ENCODE measurements around the gene HOXD9. TPM values are rescaled to one million over a fixed set of nuclear protein-coding genes. Genes with fewer than 3 reads are reported as not detected.
A peak's percentile ranks its signal among the peaks of the same experiment; 100 is the strongest.

HOXD9 gene
- total RNA-seq, 1 experiment from 2014 or later: not detected

DNA sequence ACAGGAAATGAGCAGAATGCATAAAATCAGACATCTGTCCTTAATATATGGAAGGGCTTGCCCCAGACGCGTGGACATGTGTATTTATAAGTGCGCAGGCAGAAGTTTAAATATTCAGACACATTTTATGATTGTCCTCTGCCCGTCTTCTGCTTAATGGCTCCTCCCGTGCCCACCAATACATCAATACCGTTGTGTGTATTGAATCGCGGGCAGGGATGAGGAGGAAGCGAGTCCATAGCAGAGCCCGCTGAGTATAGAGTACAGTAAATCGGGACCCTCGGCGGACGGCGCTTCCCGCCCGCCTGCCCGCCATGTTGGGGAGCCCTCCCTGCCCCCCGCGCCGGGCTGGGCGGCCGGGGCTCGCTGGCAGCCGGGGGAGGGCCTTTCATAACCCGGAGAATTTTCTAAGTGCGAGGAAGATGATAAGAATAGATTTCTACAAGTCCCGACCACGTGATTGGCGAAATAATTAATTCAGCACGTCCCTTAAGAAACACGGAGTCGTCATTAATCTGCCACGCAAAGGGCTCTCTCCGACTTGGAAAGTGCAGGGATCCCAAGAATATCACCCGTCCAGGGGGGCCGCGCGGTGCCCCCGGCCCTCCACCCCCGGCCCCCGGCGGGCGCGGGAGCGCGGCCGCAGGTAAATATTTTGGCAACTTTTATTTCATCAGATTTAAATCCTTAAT lies 34.4 kb downstream of the HOXD9 start, which contains the start of gene HOXD3:
Gene HOXD3 (plus strand): TSS at position 501 of the 692 bp plus-strand sequence. CDS start 11,808 bp downstream, outside the sequence.
- Mint-ChIP-seq H3K4me1 (ENCODE audit: low read depth, unreplicated experiment) (no peaks in the 10 kb centered on the region), H3K27me3 (ENCODE audit: insufficient read depth, unreplicated experiment) (peaks cover 18% of the 10 kb centered on the region), H3K4me3 (ENCODE audit: unreplicated experiment) (peak within 1 kb of the TSS; percentile 70), H3K36me3 (ENCODE audit: insufficient read depth, unreplicated experiment) (no peaks in the 10 kb centered on the region), H3K27ac (ENCODE audit: unreplicated experiment) (no peak within 1 kb of the TSS), H3K9me3 (ENCODE audit: unreplicated experiment) (no peaks in the 10 kb centered on the region)
- Histone ChIP-seq H3K27me3 (replicated peaks; ENCODE audit: control insufficient read depth, insufficient read depth, low read length) (no peaks in the 10 kb centered on the region; the same call in 1 of the 2 replicates), H3K4me3 (ENCODE audit: low read depth, low read length) (peak within 1 kb of the TSS; percentile 42), H3K36me3 (ENCODE audit: control insufficient read depth, insufficient read depth, low read length) (no peaks in the 10 kb centered on the region), H3K4me1 (no peaks in the 10 kb centered on the region), H3K9me3 (no peaks in the 10 kb centered on the region)
- ChIA-PET CTCF (interaction anchor here (0.6 kb wide), 1 partner anchor 112 kb away, joined by 3 read pairs; the partner anchor contains the start of gene MTX2), POLR2A (no interaction called here)
- TF ChIP-seq, protein P1, sequence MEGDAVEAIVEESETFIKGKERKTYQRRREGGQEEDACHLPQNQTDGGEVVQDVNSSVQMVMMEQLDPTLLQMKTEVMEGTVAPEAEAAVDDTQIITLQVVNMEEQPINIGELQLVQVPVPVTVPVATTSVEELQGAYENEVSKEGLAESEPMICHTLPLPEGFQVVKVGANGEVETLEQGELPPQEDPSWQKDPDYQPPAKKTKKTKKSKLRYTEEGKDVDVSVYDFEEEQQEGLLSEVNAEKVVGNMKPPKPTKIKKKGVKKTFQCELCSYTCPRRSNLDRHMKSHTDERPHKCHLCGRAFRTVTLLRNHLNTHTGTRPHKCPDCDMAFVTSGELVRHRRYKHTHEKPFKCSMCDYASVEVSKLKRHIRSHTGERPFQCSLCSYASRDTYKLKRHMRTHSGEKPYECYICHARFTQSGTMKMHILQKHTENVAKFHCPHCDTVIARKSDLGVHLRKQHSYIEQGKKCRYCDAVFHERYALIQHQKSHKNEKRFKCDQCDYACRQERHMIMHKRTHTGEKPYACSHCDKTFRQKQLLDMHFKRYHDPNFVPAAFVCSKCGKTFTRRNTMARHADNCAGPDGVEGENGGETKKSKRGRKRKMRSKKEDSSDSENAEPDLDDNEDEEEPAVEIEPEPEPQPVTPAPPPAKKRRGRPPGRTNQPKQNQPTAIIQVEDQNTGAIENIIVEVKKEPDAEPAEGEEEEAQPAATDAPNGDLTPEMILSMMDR (IDR thresholded peaks at IDR 0.05; ENCODE audit: insufficient read depth in 1 of 2, low read depth in 1 of 2, low read length in 1 of 2, severe bottlenecking in 1 of 2, unreplicated experiment in 1 of 2): no peak
- intact Hi-C loops (cut with micrococcal nuclease; ENCODE audit: unreplicated experiment): no loop called here
- no TSS peak for BruUV-seq (replicated peaks)
- DNase-seq: no peak

DNA sequence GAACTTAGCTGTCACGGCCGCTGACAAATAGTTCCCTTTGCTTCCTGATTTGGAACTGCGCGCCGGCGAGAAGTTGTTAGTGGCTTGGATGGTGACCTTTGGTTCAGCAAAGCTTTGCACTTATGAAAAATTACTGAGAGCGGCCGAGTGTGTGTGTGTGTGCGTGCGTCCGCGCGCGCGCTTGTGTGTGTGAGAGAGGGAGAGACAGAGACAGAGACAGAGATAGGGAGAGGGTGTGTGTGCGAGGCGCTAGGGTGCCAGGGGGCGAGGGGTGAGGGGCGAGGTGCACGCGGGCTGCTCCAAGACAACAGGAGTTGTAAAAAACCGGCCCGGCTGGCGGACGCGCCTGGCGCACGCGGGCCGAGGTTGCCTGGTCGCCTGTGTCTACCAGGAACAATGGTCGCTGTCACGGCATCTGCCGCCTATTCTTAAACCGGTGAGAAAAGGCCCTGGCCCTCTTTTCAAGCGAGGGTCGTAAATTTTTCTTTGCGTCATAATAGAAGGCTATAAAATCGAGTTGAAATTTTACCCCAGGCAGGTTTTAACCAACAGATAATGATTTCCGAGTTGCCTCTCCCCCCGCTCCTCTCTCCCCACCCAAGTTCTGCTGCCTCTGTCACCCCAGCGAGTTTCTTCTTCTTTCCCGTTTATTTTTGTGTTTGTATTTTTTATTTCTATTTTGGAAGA lies 35.1 kb downstream of the HOXD9 start:
- ChIA-PET CTCF (interaction anchor here (0.6 kb wide), 1 partner anchor 112 kb away, joined by 3 read pairs; the partner anchor contains the start of gene MTX2), POLR2A (no interaction called here)
- peak overlapping the region; percentile 42 for H3K4me3 ChIP-seq (ENCODE audit: low read depth, low read length)

DNA sequence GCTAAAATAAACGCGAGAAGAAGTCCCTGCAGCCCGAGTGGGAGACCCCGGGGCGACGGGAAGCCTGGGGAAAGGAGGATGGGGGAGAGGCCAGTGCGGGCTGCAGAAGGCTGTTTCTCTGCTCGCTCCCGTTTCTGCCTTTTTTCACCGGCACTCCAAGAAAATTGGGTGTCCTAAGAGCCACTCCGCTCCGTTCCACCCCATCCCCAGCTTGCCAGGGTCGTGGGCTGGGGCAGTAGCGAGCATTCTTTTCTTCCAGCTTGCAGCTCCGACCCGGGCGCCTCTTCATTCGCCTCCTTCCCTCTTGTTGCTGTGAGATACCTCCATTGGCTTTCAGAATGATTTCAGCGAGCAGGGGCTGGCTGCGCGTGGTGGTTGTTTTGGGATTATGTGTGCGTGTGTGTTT lies 35.7 kb downstream of the HOXD9 start:
- peaks cover 18% of the 10 kb centered on the region for H3K27me3 Mint-ChIP-seq (ENCODE audit: insufficient read depth, unreplicated experiment)
- no peaks in the 10 kb centered on the region for H3K4me1 Mint-ChIP-seq (ENCODE audit: low read depth, unreplicated experiment)
- H3K27ac Mint-ChIP-seq (ENCODE audit: unreplicated experiment): no peak overlapping the region
- BruUV-seq (replicated peaks): no TSS peak
- Histone ChIP-seq H3K36me3 (ENCODE audit: control insufficient read depth, insufficient read depth, low read length) (no peaks in the 10 kb centered on the region), H3K4me1 (no peaks in the 10 kb centered on the region), H3K9me3 (no peaks in the 10 kb centered on the region), H3K27me3 (replicated peaks; ENCODE audit: control insufficient read depth, insufficient read depth, low read length) (no peaks in the 10 kb centered on the region; the same call in 1 of the 2 replicates), H3K4me3 (ENCODE audit: low read depth, low read length) (peak overlapping the region; percentile 5; the same call in 1 of the 2 replicates)
- no peaks in the 10 kb centered on the region for H3K36me3 Mint-ChIP-seq (ENCODE audit: insufficient read depth, unreplicated experiment)
- H3K4me3 Mint-ChIP-seq (ENCODE audit: unreplicated experiment): peak overlapping the region; percentile 70
- TF ChIP-seq, protein P1 (IDR thresholded peaks at IDR 0.05; ENCODE audit: insufficient read depth in 1 of 2, low read depth in 1 of 2, low read length in 1 of 2, severe bottlenecking in 1 of 2, unreplicated experiment in 1 of 2): no peak
- POLR2A ChIA-PET: no interaction called here
- intact Hi-C loops (cut with micrococcal nuclease; ENCODE audit: unreplicated experiment): no loop called here
- no peak for DNase-seq
- H3K9me3 Mint-ChIP-seq (ENCODE audit: unreplicated experiment): no peaks in the 10 kb centered on the region
- CTCF ChIA-PET: no interaction called here

More for the DNA sequence above, 35.1 kb downstream of the HOXD9 start:
- intact Hi-C loops (cut with micrococcal nuclease; ENCODE audit: unreplicated experiment): no loop called here
- no peaks in the 10 kb centered on the region for H3K36me3 Mint-ChIP-seq (ENCODE audit: insufficient read depth, unreplicated experiment)
- peak in 1 of 2 experiments; percentile 45 for DNase-seq
- Histone ChIP-seq H3K9me3 (no peaks in the 10 kb centered on the region), H3K27me3 (replicated peaks; ENCODE audit: control insufficient read depth, insufficient read depth, low read length) (no peaks in the 10 kb centered on the region; the same call in 1 of the 2 replicates), H3K4me1 (no peaks in the 10 kb centered on the region), H3K36me3 (ENCODE audit: control insufficient read depth, insufficient read depth, low read length) (no peaks in the 10 kb centered on the region)
- no TSS peak for BruUV-seq (replicated peaks)
- no peaks in the 10 kb centered on the region for H3K4me1 Mint-ChIP-seq (ENCODE audit: low read depth, unreplicated experiment)
- peak overlapping the region; percentile 70 for H3K4me3 Mint-ChIP-seq (ENCODE audit: unreplicated experiment)
- no peak overlapping the region for H3K27ac Mint-ChIP-seq (ENCODE audit: unreplicated experiment)
- TF ChIP-seq, protein P1 (IDR thresholded peaks at IDR 0.05; ENCODE audit: insufficient read depth in 1 of 2, low read depth in 1 of 2, low read length in 1 of 2, severe bottlenecking in 1 of 2, unreplicated experiment in 1 of 2): no peak
- no peaks in the 10 kb centered on the region for H3K9me3 Mint-ChIP-seq (ENCODE audit: unreplicated experiment)
- peaks cover 18% of the 10 kb centered on the region for H3K27me3 Mint-ChIP-seq (ENCODE audit: insufficient read depth, unreplicated experiment)

All from Caco-2 (cell line).